ENCODE data around the gene PDE6B. TPM values are rescaled to one million over a fixed set of nuclear protein-coding genes. Genes with fewer than 3 reads are reported as not detected.
A peak's percentile ranks its signal among the peaks of the same experiment; 100 is the strongest.

PDE6B gene
- total and polyA plus RNA-seq, 2 of the 13 experiments (the other 11 are each of a cell fraction or from before 2014, with no cell fraction given): 0.38 to 0.40 TPM

GRCh38 chr4:650951-651883 lies 25.8 kb downstream of the PDE6B start:
- Histone ChIP-seq H3K9ac (ENCODE audit: insufficient read depth, low read depth, low read length) (no peak overlapping the region), H3K4me3 (replicated peaks in 1 of 3; ENCODE audit: insufficient read depth in 1 of 3, low read depth in 2 of 3, low read length in 3 of 3) (peak overlapping the region in 2 of 3 experiments; percentile 5 to 48; a peak in 2 of 6 replicates), H3K36me3 (replicated peaks in 1 of 2; ENCODE audit: control insufficient read depth in 1 of 2, insufficient read depth in 2 of 2, low read length in 2 of 2) (no peaks in the 10 kb centered on the region), H2AFZ (ENCODE audit: low read length) (no peak overlapping the region), H3K79me2 (ENCODE audit: insufficient read depth, low read length) (no peaks in the 10 kb centered on the region), H3K4me1 (ENCODE audit: insufficient read depth, low read length) (peaks cover 51% of the 10 kb centered on the region), H3K27ac (ENCODE audit: extremely low read length, insufficient read depth, low read length) (no peak overlapping the region), H3K9me3 (ENCODE audit: low read length) (no peaks in the 10 kb centered on the region), H3K4me2 (ENCODE audit: low read depth, low read length) (peak overlapping the region; percentile 62), H4K20me1 (ENCODE audit: insufficient read depth, low read length) (no peaks in the 10 kb centered on the region), H3K27me3 (ENCODE audit: control insufficient read depth in 1 of 2, insufficient read depth in 2 of 2, low read length in 2 of 2) (peaks cover 19 to 70% of the 10 kb centered on the region in 2 experiments)
- POLR2A ChIA-PET: interaction anchor here (0.6 kb wide), 1 partner anchor 18 kb away, joined by 3 read pairs; no protein-coding TSS in a partner anchor
- intact Hi-C loops (cut with micrococcal nuclease; ENCODE audit: unreplicated experiment): no loop called here
- BruUV-seq (replicated peaks): no TSS peak
- DNase-seq (ENCODE audit: low spot score): no peak
- 11% methylated on average over 7 of the region's 49 CpGs for WGBS (ENCODE audit: low lambda C conversion rate)
- CTCF ChIA-PET (ENCODE audit: low intra/inter-chr PET ratio, low total read pairs): no interaction called here
- ATAC-seq: peak; percentile 32
- in situ Hi-C loops (cut with HindIII; ENCODE audit: extremely low pct_ligation_motif_present, low pct_unique_long_range_greater_than_20kb): no loop called here
- no peak for FAIRE-seq
- TF ChIP-seq FOXA1 (IDR thresholded peaks at IDR 0.05) (no peak), FOXA1 (CRISPR knock-in tag; IDR thresholded peaks at IDR 0.05) (no peak; the same call in 1 of the 2 replicates), ZNF263 (CRISPR knock-in tag; IDR thresholded peaks at IDR 0.05) (peak; percentile 44; the same call in 1 of the 2 replicates), CENPBD1 (CRISPR knock-in tag; IDR thresholded peaks at IDR 0.05; ENCODE audit: borderline replicate concordance, low read depth) (no peak), PCBP1 (IDR thresholded peaks at IDR 0.05; ENCODE audit: borderline replicate concordance, low read depth, low read length) (no peak), KLF15 (CRISPR knock-in tag; IDR thresholded peaks at IDR 0.05; ENCODE audit: borderline replicate concordance) (no peak), ZNF687 (CRISPR knock-in tag; IDR thresholded peaks at IDR 0.05) (peak; percentile 37; the same call in 1 of the 2 replicates), UBTF (CRISPR knock-in tag; IDR thresholded peaks at IDR 0.05) (0 out of 2 replicates have a peak, but pooled peaks have one; percentile 4), MTF2 (CRISPR knock-in tag; IDR thresholded peaks at IDR 0.05; ENCODE audit: borderline replicate concordance) (peak; percentile 43; the same call in 1 of the 2 replicates), ZSCAN31 (CRISPR knock-in tag; IDR thresholded peaks at IDR 0.05; ENCODE audit: low read depth) (no peak), TGIF2 (CRISPR knock-in tag; IDR thresholded peaks at IDR 0.05) (no peak), MAFF (IDR thresholded peaks at IDR 0.05; ENCODE audit: low read depth, low read length) (no peak), ZSCAN25 (CRISPR knock-in tag; IDR thresholded peaks at IDR 0.05) (peak; percentile 56; the same call in 1 of the 2 replicates)
